22Rv1 (cell line): ENCODE results near the gene MBOAT7.
"Not testable (repeated sequence)": the region's sequence is repeated elsewhere in the genome, so short reads cannot be mapped to it uniquely, and the experiment has no call there.

Experiments
- H3K27ac ChIP-seq: fragments of 450-650 bp; 2 replicates; pipeline ENCODE4 v1.5.1; 2017
- ZFX ChIP-seq: fragments of 450-650 bp; IDR thresholded peaks from 2 replicates; pipeline ENCODE4 v1.6.1; 2017; ENCODE audit warnings: antibody characterized with exemption, borderline replicate concordance
- TF ChIP-seq, protein P1 (sequence below): fragments of 450-650 bp; IDR thresholded peaks from 2 replicates; pipeline ENCODE4 v1.5.1; 2017; ENCODE audit warnings: mild to moderate bottlenecking

Gene MBOAT7, protein sequence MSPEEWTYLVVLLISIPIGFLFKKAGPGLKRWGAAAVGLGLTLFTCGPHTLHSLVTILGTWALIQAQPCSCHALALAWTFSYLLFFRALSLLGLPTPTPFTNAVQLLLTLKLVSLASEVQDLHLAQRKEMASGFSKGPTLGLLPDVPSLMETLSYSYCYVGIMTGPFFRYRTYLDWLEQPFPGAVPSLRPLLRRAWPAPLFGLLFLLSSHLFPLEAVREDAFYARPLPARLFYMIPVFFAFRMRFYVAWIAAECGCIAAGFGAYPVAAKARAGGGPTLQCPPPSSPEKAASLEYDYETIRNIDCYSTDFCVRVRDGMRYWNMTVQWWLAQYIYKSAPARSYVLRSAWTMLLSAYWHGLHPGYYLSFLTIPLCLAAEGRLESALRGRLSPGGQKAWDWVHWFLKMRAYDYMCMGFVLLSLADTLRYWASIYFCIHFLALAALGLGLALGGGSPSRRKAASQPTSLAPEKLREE

DNA sequence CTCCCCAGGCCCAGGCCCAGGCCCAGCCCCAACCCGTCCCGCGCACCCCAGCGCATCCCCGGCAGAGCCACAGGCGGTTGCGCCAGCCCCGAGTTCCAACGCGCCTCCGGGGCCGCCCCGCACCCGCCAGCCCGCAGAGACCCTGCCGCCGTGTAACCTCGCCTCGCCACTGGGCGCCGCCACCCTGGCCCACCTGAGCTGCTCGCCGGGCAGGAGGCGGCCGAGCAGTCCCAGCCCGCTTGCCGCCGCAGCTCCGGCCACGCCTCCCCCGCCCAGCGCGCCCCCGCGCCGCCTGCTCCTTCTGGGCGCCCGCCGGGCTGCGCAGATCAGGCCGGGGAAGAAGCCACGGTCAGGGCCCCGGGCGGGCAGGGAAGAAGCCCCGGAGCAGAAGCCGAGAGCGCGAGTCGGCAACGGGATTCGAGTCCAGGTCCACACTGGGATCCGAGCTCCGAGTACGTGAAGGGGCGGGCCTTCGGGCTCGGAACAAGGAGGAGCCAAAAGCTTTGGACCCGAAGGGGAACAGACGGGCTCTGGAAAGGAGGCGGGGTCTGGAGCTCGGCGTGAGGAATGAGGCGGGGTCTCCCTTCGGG, at the start of gene MBOAT7:
Gene MBOAT7 (minus strand): TSS at position 436 of the 590 bp plus-strand sequence. CDS start 1,072 bp downstream, outside the sequence.
- TF ChIP-seq, protein P1, sequence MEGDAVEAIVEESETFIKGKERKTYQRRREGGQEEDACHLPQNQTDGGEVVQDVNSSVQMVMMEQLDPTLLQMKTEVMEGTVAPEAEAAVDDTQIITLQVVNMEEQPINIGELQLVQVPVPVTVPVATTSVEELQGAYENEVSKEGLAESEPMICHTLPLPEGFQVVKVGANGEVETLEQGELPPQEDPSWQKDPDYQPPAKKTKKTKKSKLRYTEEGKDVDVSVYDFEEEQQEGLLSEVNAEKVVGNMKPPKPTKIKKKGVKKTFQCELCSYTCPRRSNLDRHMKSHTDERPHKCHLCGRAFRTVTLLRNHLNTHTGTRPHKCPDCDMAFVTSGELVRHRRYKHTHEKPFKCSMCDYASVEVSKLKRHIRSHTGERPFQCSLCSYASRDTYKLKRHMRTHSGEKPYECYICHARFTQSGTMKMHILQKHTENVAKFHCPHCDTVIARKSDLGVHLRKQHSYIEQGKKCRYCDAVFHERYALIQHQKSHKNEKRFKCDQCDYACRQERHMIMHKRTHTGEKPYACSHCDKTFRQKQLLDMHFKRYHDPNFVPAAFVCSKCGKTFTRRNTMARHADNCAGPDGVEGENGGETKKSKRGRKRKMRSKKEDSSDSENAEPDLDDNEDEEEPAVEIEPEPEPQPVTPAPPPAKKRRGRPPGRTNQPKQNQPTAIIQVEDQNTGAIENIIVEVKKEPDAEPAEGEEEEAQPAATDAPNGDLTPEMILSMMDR, result peak; percentile 75
- no peak for TF ChIP-seq ZFX
- H3K27ac ChIP-seq, result peak within 1 kb of the TSS; percentile 96

DNA sequence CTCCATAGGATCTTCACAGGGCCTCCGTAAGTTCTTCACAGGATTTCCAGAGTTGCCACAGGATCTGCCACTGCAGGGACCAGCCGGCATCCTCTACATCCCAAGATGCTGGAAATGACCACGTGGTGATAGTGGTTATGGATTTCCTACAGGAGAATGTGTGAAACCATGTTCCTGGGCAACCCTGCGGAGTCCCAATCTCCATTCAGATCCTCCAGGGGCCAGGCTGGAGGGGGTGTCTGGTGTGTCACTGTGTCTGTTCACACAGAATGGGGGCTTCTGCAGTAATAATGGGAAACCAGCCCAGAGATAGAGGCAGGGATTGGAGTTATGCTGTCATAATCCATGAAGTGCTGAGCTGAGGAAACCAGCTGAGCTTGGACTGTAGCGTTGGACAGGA, 44.6 kb upstream of the MBOAT7 start:
- H3K27ac ChIP-seq, result no peak overlapping the region
- TF ChIP-seq, protein P1, result no peak
- TF ChIP-seq ZFX, result no peak

DNA sequence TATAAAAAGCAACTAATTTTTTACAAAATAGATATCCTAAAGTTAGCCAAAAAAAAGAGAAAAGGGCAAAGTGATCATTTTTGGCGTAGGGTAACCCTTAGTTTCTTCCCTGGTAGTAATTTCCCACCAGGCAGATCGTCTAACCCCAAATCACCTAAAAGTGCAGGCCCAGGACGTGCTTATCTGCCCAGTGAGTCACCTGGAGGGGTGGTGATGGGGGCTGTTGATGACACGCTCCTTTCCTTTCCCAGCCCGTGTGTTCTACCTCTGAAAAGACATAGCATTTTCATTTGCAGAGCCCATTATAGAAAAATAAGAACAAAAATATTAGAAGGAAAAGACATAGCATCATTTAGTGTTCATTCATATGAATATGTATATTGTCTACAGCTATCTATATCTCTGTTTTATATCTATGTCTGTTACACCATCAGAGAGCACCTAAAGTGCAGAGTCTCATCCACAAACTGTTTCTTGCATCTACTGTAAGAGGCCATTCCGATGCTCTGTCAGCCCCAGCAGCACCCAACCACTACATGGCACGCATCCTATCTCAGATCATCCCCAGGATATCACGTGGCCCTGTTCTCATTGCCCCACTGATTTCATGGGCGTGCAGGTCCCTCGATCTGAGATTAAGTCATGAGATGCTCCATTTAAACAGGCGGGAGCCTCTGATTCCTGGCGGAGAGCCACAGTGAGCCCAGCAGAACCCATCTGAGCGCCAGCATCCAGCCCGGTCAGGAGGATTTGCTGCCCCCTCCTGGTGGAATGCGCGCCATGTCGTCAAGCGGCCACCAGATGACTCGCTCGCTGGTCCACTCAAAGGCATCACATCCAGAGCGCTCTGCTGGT, 41.9 kb upstream of the MBOAT7 start:
- no peak for TF ChIP-seq ZFX
- TF ChIP-seq, protein P1, result peak; percentile 99
- H3K27ac ChIP-seq, result no peak overlapping the region

DNA sequence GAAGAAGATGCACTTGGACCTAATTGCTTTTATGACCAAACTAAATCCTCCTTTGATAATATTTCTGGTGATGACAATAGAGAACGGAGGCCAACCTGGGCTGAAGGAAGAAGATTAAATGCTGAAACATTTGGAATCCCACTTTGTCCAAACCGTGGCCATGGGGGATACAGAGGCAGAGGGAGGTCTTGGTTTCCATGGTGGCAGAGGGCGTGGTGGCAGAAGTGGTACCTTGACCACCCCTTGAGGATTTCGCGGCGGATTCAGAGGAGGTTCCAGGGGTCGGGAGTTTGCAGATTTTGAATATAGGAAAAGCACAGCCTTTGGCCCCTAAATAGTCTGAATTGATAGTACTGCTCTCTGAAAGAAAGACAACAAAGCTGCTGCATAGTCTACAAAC, 40.7 kb upstream of the MBOAT7 start:
- H3K27ac ChIP-seq, result no peak overlapping the region
- no peak for TF ChIP-seq ZFX
- TF ChIP-seq, protein P1, result no peak

DNA sequence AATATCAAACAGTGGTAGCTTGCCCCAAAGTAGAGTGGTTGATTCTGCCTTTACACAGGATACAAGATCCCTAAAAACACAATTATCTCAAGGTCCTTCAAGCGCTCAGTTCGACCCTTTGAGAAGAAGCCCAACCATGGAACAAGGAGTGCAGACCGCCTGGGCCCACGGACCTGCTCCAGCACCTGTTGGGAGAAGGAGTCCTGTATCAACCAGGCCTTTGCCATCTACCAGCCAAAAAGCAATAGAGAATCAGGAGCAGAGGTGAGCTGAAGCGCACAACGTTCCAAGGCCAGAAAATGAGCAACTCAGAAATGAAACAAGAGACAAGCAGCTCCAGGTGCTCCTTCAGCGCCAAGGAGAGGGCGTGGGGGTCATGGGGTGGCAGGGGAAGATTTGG, 39.8 kb upstream of the MBOAT7 start:
- no peak for TF ChIP-seq ZFX
- TF ChIP-seq, protein P1, result no peak
- no peak overlapping the region for H3K27ac ChIP-seq

DNA sequence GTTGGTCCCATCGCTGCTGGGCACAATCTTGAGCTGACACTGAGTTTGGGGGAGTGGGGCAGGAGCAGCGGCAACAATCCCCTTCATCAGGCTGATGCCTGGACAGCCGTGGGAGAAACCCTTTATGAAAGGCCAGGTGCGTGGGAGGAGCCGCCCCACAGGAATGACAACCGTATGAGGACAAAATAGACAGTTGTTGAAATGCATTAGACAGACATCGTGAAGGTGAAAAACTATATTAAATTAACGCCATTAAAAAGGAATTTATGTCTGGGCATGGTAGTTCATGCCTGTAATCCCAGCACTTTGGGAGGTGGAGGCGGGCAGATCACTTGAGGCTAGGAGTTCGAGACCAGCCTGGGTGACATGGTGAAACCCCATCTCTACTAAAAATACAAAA, 35.2 kb upstream of the MBOAT7 start:
- not testable (repeated sequence) for H3K27ac ChIP-seq

DNA sequence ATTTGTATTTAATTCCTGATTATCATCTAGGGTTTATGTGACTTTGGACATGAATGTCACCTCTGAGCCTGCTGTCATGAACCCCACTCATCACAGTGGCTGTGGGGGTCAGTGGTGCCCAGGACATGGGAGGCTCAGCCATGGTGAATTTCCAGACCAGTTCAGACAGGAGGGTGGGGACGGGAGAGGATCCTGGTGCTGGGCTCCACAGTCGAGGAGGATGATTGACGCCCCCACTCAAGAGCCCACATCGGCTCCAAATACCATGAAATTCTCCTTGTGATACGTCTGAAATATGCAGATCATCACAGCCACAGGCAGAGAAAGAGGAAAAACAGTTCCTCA, 34.5 kb upstream of the MBOAT7 start:
- H3K27ac ChIP-seq, result not testable (repeated sequence)

DNA sequence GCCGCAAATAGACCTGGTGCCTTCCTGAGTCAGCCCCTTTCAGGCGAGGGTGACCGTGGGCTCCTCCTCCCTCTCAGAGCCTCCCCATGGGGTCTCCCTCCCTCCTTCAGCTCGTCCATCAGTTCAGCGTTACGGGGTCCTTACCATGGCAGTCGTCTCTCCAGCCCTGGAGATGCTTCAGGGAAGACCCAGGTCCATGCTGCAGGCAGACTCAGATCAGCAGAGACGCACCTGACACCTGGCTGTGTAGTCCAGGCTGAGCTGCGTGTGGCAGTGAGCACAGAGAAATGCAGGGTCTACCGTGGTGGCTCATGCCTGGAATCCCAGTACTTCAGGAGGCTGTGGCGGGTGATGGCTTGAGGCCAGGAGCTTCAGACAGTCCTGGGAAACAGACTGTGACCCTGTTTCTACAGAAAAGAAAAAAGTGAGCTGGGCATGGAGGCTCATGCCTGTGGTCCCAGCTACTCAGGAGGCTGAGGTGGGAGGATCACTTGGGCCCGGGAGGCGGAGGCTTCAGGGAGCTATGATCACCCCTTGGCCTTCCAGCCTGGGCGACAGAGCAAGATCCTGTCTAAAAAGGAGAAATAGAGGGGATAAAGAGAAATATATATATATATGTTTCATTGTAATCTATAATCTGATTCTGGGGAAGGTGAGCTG, 34.0 kb upstream of the MBOAT7 start:
- H3K27ac ChIP-seq, result not testable (repeated sequence)

DNA sequence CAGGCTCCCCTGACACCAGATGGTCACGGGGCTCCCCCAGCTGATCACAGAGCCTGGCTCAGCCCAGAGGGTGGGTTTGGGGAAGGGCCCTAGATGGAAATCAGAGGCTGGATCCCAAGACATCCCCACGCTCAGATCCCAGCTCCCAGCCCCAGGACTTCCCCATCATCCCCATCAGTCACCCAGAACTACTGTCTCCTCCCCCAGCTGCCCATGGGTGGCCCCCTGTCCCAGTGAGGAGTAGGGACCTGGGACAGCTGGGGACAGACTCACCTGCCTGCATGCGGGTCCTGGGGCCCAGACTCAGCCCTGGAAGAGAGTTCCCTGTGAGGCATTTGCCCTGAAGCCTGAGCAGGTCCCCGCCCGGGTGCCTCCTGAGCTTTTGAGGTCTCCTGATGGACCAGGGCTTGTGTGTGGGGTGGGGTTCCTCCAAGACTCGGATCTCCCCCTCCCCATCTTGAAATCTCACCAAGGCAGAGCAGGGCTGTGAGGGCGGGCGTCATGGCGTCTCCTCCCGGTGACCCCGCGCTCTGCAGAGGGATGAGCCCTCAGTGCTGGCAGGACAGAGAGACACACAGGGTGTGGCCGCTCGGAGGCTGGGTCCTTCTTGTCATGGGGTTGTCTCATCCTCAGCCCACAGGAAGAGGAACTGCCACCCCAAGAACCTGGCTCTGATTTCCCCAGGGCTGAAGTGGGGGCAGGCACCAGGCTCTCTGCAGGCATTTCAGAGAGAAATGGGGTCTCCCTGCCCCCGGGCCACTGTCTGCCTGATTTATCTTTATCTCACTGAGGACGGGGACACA, 33.3 kb upstream of the MBOAT7 start, which contains the start of gene LILRB3:
Gene LILRB3 (minus strand): TSS at position 534 of the 803 bp plus-strand sequence. CDS start 31 bp downstream, at position 503.
- not testable (repeated sequence) for H3K27ac ChIP-seq

DNA sequence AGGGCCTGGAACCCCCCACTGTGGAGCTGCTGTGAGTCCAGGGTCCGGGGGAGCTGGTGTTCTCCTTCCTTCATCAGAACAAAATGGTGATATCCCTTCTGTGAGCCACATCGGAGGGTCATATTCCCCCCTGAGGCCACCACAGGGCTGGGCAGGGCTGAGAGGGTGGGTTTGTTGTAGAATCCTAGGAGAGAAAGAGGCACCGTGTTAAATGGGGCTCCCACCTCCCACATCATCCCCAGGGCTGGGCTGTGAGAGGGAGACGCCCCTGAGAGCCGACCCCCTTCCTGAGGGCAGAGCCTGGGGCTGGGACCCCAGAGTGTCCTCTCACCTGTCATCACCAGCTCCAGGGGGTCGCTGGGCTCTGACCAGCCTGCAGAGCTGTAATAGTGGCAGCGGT, 32.6 kb upstream of the MBOAT7 start:
- H3K27ac ChIP-seq, result not testable (repeated sequence)

DNA sequence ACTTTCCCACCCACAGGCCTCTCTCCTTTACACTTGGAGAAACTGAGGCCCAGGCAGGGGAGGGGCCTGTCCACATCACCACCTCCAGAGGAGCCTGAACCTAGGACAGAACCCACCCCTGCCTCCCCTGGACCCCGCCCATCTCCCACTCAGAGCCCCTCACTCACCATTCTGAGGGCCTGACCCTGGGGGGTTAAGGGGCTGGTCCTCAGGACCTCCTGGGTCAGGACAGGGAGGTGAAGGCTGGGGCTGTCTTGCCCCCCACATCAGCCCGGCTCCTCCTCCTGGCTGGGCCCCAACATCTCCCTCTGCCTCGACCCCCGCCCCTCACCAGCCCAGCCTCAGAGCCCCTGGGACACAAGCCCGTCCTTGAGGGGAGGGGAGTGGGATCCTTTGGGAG, 30.3 kb upstream of the MBOAT7 start:
- H3K27ac ChIP-seq, result not testable (repeated sequence)
